Measurements from ENCODE around the gene TEX12.

DNA sequence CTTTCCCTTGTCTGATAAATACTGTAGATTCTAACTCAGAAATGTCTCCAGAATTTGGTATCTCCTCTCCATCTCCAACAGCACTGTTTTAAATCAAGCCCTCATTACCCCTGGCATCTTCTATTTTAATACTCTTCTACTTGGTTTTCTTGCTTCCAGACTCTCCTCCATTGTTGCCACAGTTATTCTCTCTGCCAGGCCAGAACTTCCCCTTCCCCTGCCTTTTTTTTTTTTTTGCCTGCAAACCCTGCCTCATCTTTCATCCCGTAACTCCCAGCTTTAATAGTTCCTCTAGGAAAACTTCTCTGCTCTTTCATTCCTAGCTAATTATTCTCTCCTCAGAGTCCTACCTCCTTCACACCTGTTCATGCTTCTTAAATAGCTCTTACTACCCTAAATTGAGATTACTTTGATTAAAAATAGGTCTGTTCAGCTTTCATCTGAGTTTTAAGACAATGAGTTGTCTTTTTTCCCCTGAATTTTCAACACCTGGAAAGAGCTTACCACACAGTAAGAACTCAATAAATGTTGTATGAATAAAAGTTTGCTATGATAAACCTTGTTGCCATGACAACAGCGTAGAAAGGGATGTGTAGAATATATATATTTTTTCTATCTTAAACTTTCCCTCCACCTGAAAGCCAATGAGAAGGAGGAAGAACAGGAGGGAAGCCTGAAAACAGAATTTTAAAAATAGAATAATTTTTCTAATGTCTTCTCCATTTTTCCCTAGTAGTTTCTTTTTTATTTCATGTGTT is 6.9 kb upstream of the TEX12 start:
- TF ChIP-seq, protein P1, sequence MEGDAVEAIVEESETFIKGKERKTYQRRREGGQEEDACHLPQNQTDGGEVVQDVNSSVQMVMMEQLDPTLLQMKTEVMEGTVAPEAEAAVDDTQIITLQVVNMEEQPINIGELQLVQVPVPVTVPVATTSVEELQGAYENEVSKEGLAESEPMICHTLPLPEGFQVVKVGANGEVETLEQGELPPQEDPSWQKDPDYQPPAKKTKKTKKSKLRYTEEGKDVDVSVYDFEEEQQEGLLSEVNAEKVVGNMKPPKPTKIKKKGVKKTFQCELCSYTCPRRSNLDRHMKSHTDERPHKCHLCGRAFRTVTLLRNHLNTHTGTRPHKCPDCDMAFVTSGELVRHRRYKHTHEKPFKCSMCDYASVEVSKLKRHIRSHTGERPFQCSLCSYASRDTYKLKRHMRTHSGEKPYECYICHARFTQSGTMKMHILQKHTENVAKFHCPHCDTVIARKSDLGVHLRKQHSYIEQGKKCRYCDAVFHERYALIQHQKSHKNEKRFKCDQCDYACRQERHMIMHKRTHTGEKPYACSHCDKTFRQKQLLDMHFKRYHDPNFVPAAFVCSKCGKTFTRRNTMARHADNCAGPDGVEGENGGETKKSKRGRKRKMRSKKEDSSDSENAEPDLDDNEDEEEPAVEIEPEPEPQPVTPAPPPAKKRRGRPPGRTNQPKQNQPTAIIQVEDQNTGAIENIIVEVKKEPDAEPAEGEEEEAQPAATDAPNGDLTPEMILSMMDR (IDR thresholded peaks at IDR 0.05): no peak
- no peak for TF ChIP-seq EP300 (IDR thresholded peaks at IDR 0.05)
- no peak for TF ChIP-seq POLR2AphosphoS5 (IDR thresholded peaks at IDR 0.05)
- TF ChIP-seq POLR2A (IDR thresholded peaks at IDR 0.05): no peak
